ENCODE data around the gene METTL22.

GRCh38 chr16:8642146-8642545 lies 20.6 kb downstream of the METTL22 start:
- TF ChIP-seq, protein P1, sequence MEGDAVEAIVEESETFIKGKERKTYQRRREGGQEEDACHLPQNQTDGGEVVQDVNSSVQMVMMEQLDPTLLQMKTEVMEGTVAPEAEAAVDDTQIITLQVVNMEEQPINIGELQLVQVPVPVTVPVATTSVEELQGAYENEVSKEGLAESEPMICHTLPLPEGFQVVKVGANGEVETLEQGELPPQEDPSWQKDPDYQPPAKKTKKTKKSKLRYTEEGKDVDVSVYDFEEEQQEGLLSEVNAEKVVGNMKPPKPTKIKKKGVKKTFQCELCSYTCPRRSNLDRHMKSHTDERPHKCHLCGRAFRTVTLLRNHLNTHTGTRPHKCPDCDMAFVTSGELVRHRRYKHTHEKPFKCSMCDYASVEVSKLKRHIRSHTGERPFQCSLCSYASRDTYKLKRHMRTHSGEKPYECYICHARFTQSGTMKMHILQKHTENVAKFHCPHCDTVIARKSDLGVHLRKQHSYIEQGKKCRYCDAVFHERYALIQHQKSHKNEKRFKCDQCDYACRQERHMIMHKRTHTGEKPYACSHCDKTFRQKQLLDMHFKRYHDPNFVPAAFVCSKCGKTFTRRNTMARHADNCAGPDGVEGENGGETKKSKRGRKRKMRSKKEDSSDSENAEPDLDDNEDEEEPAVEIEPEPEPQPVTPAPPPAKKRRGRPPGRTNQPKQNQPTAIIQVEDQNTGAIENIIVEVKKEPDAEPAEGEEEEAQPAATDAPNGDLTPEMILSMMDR (IDR thresholded peaks at IDR 0.05): no peak
- no peak for TF ChIP-seq POLR2A (IDR thresholded peaks at IDR 0.05; ENCODE audit: low read length)
- TF ChIP-seq, protein P2, sequence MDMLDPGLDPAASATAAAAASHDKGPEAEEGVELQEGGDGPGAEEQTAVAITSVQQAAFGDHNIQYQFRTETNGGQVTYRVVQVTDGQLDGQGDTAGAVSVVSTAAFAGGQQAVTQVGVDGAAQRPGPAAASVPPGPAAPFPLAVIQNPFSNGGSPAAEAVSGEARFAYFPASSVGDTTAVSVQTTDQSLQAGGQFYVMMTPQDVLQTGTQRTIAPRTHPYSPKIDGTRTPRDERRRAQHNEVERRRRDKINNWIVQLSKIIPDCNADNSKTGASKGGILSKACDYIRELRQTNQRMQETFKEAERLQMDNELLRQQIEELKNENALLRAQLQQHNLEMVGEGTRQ (IDR thresholded peaks at IDR 0.05): no peak
- no peak for TF ChIP-seq HDAC2 (IDR thresholded peaks at IDR 0.05)
- TF ChIP-seq MYC (IDR thresholded peaks at IDR 0.05; ENCODE audit: borderline replicate concordance, low read length): no peak
- TF ChIP-seq ESRRA (IDR thresholded peaks at IDR 0.05; ENCODE audit: borderline replicate concordance, low read length): no peak
- no peak for TF ChIP-seq ZSCAN20 (CRISPR knock-in tag; IDR thresholded peaks at IDR 0.05)
- TF ChIP-seq RAD21 (conservative IDR thresholded peaks at IDR 0.05 in 1 of 2, IDR thresholded peaks at IDR 0.05 in 1 of 2): no peak
- no peak for TF ChIP-seq JUN (IDR thresholded peaks at IDR 0.05)
- no peak for TF ChIP-seq ZC3H11A (IDR thresholded peaks at IDR 0.05)

Data from A549 (cell line).